ENCODE results near the gene LEPROT. TPM values are rescaled to one million over a fixed set of nuclear protein-coding genes. Genes with fewer than 3 reads are reported as not detected.

The LEPROT gene
- total RNA-seq, 1 donor from 2014 or later = 128 TPM

- no peak for DNase-seq (ENCODE audit: low spot score)
- no peak for TF ChIP-seq CTCF (IDR thresholded peaks at IDR 0.05)
- Mint-ChIP-seq H3K36me3 (ENCODE audit: low read depth) (peaks cover 29% of the 10 kb centered on the region), H3K27me3 (ENCODE audit: low read depth) (no peaks in the 10 kb centered on the region), H3K9me3 (ENCODE audit: low read depth) (no peaks in the 10 kb centered on the region), H3K27ac (ENCODE audit: unreplicated experiment) (no peak overlapping the region), H3K4me1 (ENCODE audit: low read depth) (peaks cover 3% of the 10 kb centered on the region), H3K4me3 (ENCODE audit: unreplicated experiment) (no peak overlapping the region)
Observed at GRCh38 chr1:65386439-65386838, 34.0 kb upstream of the LEPROT start.

- Mint-ChIP-seq H3K27ac (ENCODE audit: unreplicated experiment) (no peak overlapping the region), H3K4me3 (ENCODE audit: unreplicated experiment) (no peak overlapping the region), H3K36me3 (ENCODE audit: low read depth) (peaks cover 25% of the 10 kb centered on the region), H3K9me3 (ENCODE audit: low read depth) (no peaks in the 10 kb centered on the region), H3K4me1 (ENCODE audit: low read depth) (peaks cover 7% of the 10 kb centered on the region), H3K27me3 (ENCODE audit: low read depth) (no peaks in the 10 kb centered on the region)
- no peak for TF ChIP-seq CTCF (IDR thresholded peaks at IDR 0.05)
- DNase-seq (ENCODE audit: low spot score) = no peak
Observed at GRCh38 chr1:65387821-65388220, 32.6 kb upstream of the LEPROT start.

DNA sequence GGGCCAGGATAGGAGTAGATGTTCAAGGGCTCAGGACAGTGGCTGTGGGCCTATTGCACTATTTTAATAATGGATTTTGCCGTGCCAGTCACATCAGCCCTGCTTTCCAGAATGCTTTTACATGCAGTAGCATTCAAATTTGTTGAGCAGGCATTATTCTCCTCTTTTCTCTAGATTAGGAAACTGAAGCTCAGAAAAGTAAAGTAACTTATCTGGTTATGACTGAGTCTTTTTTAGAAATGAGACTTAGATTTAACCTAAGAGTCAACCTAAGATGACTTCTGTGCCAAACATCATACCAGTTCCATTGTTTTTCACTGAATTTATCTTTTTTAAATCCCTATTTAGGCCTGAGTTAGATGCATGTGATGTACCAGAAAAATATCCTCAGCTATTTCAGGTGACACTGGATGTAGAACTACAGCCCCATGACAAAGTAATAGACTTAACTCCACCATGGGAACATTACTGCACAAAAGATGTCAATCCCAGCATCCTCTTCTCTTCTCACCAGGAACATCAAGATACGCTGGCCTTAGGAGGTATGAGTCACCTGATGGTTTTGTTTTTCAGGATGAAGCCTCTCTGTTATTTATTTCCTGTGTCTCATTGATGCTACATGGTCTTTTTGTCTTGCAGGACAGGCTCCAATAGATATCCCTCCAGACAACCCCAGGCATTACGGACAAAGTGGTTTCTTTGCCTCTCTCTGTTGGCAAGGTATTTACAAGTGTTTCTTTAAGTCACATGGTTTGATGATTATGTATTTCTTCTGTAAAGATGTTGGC is 31.4 kb upstream of the LEPROT start:
- TF ChIP-seq CTCF (IDR thresholded peaks at IDR 0.05) = no peak
- no peaks in the 10 kb centered on the region for H3K9me3 Mint-ChIP-seq (ENCODE audit: low read depth)
- no peak for DNase-seq (ENCODE audit: low spot score)
- H3K4me3 Mint-ChIP-seq (ENCODE audit: unreplicated experiment) = no peak overlapping the region
- no peak overlapping the region for H3K27ac Mint-ChIP-seq (ENCODE audit: unreplicated experiment)
- no peaks in the 10 kb centered on the region for H3K27me3 Mint-ChIP-seq (ENCODE audit: low read depth)
- H3K36me3 Mint-ChIP-seq (ENCODE audit: low read depth) = peaks cover 25% of the 10 kb centered on the region
- peaks cover 12% of the 10 kb centered on the region for H3K4me1 Mint-ChIP-seq (ENCODE audit: low read depth)

GRCh38 chr1:65392497-65392896 is 28.0 kb upstream of the LEPROT start:
- no peak overlapping the region for H3K4me3 Mint-ChIP-seq (ENCODE audit: unreplicated experiment)
- no peak for DNase-seq (ENCODE audit: low spot score)
- no peaks in the 10 kb centered on the region for H3K9me3 Mint-ChIP-seq (ENCODE audit: low read depth)
- H3K27me3 Mint-ChIP-seq (ENCODE audit: low read depth) = no peaks in the 10 kb centered on the region
- no peak overlapping the region for H3K27ac Mint-ChIP-seq (ENCODE audit: unreplicated experiment)
- peaks cover 12% of the 10 kb centered on the region for H3K4me1 Mint-ChIP-seq (ENCODE audit: low read depth)
- H3K36me3 Mint-ChIP-seq (ENCODE audit: low read depth) = peaks cover 26% of the 10 kb centered on the region
- TF ChIP-seq CTCF (IDR thresholded peaks at IDR 0.05) = no peak

DNA sequence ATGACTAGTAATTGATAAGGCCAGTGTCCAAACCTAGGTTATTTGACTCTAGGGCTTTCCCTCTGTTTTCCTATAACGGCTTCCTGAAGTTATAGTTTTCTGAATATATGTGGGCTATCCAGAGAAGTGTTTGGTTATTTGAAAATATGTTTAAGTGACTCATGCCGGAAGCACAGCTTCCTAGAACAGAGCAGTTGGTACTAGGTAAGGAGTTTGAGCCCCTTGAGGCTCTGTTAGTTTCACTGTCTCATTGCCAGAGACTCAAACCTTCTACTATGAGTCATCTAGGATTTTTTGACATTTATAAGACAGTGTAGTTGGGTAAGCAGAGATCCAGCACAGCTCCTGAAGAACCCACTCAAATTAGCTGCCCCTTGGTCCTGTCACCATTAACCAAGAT is 27.1 kb upstream of the LEPROT start:
- peaks cover 24% of the 10 kb centered on the region for H3K36me3 Mint-ChIP-seq (ENCODE audit: low read depth)
- H3K27ac Mint-ChIP-seq (ENCODE audit: unreplicated experiment) = no peak overlapping the region
- no peak for DNase-seq (ENCODE audit: low spot score)
- H3K27me3 Mint-ChIP-seq (ENCODE audit: low read depth) = no peaks in the 10 kb centered on the region
- H3K9me3 Mint-ChIP-seq (ENCODE audit: low read depth) = no peaks in the 10 kb centered on the region
- H3K4me1 Mint-ChIP-seq (ENCODE audit: low read depth) = peaks cover 12% of the 10 kb centered on the region
- no peak for TF ChIP-seq CTCF (IDR thresholded peaks at IDR 0.05)
- H3K4me3 Mint-ChIP-seq (ENCODE audit: unreplicated experiment) = no peak overlapping the region
